KOPT-K1 (cell line): ENCODE results near the gene C10orf90.
"Not testable (repeated sequence)": the region's sequence is repeated elsewhere in the genome, so short reads cannot be mapped to it uniquely, and the experiment has no call there.

ENCODE experiments used
- H3K27ac ChIP-seq: fragments of 200-600 bp; sonication (generic); 2 replicates; pipeline ENCODE4 v1.5.1; 2016; ENCODE audit warnings: antibody characterized with exemption, mild to moderate bottlenecking, low read depth, low read length; ENCODE audit not compliant: poor library complexity, severe bottlenecking
- H3K36me3 ChIP-seq: fragments of 200-600 bp; sonication (generic); 2 replicates; pipeline ENCODE4 v1.5.1; 2017; ENCODE audit warnings: antibody characterized with exemption, mild to moderate bottlenecking, low read length, moderate library complexity; ENCODE audit not compliant: insufficient read depth
- H3K9me3 ChIP-seq: fragments of 200-600 bp; sonication (generic); 2 replicates; pipeline ENCODE4 v1.5.1; 2017; ENCODE audit warnings: antibody characterized with exemption, low read length, mild to moderate bottlenecking; ENCODE audit not compliant: insufficient read depth, poor library complexity, severe bottlenecking

C10orf90 gene

DNA sequence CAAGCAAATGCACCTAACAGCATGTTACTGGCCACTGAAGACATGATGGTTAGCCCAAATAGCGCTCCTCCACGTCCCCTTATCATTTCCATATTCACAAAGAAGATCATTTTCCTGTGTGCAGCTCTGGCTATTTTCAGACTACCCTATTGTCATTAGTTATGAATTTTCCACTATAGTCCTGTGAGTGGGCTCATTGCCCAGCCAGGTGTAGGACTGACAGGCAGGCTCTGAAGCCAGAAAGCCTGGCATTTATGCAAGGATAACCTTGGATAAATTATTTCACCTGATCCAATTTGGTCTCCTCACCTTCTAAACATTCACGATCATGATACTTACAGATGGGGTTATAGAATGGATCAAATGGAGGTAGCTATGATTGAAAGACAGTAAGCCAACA lies 104.6 kb downstream of the C10orf90 start:
- Histone ChIP-seq H3K9me3 (no peaks in the 10 kb centered on the region), H3K27ac (no peak overlapping the region), H3K36me3 (no peaks in the 10 kb centered on the region)

DNA sequence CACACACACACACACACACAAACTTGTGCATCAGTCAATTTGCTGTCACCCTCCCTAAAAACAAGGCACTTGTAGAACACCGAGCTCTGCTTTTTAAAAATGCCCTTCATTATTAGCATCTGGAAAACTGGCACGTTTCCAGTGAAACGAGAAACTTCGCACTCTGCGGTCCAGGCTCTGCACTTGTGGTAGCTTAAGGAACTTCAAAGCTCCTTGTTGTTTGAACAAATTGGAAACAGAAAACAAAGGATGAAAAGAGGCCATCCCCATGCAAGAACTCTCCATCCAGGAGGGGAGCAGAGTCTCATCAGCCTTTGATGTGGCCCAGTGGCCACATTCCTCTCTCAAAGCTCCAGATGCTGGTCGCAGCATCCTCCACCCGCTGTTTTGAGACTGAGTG lies 105.1 kb downstream of the C10orf90 start:
- H3K27ac ChIP-seq = no peak overlapping the region
- H3K9me3 ChIP-seq = no peaks in the 10 kb centered on the region
- H3K36me3 ChIP-seq = no peaks in the 10 kb centered on the region

DNA sequence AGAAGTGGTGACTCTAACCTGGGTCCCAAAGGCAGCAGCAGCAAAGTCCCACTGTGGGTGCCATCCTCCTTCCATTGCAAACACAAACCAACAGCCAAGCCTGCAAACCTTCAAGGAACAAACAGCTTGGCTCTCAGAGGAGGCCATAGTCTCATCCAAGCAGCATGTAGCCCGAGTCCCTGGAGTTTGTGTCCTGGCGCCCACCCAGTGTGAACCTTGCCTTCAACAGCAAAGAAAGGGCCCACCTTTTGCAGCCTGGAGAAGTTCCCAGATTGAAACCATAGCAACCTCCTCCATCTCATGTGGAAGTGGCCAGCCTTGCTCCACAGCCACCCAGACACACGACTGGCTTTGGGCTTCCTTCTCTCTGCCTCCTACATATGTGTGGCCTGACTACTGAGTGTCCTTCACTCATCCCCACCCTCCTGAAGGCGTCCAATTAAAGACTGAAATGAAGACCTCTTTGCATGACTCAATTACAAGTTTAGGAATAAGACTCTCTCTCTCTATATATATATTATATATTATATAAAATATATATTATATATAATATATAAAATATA lies 106.1 kb downstream of the C10orf90 start:
- Histone ChIP-seq H3K9me3 (no peaks in the 10 kb centered on the region), H3K27ac (no peak overlapping the region), H3K36me3 (no peaks in the 10 kb centered on the region)

DNA sequence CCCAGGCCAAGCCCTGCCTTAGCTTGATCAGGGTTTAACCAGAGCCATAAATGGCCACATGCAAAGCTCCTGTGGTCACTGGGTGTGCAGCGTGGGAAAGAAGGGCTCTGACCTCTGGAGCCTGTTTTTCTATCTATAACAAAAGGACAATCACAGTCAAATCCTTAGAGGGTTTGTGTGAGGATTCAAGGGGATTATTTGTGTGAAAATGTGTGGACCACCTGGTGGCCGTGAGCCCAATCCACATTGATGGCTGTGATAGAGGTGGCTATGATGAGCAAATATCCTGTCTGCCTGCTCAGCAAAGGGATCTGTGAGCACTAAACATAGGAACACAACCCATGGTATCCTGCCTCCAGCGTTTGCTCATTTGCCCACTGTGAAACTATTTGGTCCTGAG lies 107.1 kb downstream of the C10orf90 start:
- H3K27ac ChIP-seq = no peak overlapping the region
- H3K9me3 ChIP-seq = no peaks in the 10 kb centered on the region
- no peaks in the 10 kb centered on the region for H3K36me3 ChIP-seq

DNA sequence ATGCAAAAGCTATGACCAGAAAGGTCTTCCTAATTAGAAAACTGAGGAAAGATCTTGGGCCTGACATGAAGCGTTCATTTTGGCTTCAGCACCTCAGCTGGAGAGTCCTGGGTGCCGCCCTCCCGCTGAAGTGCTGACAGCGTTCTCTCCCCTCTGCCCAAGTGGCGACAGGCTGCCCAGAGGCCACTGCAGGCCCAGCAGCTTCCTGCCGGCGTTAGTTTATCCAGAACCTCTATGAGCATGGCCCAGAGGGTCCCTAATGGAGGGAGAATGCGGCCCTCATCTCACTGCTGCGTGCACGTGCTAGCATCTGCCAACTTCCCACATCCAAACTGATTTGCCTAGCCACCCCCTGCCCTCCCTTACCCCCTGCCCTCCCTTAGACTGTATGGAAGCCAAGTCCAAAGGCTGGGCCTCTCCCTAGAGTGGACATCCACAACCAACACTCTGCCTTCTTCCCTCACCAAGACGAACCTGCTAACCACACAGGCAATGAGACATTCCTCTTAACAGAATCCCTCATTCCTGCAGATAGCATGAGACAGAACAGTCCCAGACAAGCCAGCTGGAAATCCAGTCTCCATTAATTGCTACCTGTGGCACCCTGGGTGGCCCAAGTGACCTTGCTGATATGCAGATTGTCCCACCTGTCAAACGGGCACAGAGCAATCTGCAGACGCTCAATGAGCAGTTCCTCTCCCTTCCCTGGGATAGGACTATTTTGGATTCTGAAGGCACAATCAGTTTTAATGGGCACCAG lies 108.4 kb downstream of the C10orf90 start:
- Histone ChIP-seq H3K27ac (no peak overlapping the region), H3K9me3 (no peaks in the 10 kb centered on the region), H3K36me3 (no peaks in the 10 kb centered on the region)

DNA sequence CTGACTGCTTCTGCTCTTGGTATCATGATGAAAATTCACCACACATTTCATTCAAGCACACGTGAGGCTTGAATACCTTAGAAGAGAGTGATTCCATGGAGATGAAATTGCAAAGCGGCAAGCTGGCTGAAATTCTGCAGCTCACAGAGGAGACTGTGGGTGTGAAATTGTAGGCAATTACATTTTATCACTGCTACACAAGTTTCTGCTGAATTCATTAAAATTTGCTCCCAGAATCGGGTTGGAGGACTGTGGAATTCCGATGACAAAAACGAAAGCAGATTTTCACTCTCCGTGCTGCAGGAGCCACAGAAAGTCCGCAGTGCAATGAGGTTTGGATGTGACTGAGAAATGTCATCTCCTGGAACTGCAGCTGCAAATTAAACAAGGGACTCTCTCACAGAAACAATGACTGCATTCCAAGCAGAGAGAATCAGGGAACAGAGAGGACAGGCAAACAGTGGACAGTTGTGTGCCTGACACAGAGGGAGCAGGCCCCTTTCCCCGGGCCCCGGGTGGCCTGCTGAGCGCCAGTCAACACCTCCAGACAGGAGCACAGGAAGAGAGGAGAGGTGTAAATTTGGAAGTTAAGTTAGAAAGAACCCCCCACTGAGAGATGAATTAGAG lies 109.1 kb downstream of the C10orf90 start:
- H3K36me3 ChIP-seq = no peaks in the 10 kb centered on the region
- H3K9me3 ChIP-seq = no peaks in the 10 kb centered on the region
- H3K27ac ChIP-seq = no peak overlapping the region

DNA sequence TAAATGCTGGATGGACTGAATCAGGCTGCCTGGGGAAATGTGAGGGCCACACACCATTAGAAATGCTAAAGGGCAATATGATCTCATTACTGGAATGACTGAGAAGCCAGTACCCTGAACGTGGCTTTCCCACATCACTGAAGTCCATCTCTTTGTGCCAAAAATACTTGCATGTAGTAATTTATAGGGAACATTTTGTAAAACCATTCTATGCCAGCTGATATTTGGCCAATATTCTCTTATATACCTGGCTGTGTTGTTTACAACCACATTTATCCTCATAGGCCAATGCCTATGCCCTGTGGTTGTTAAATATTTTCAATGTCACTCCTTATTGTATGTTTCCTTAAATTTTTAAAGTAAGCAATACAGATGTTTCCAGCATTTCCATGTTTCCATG lies 111.6 kb downstream of the C10orf90 start:
- H3K9me3 ChIP-seq = no peaks in the 10 kb centered on the region
- no peaks in the 10 kb centered on the region for H3K36me3 ChIP-seq
- no peak overlapping the region for H3K27ac ChIP-seq

DNA sequence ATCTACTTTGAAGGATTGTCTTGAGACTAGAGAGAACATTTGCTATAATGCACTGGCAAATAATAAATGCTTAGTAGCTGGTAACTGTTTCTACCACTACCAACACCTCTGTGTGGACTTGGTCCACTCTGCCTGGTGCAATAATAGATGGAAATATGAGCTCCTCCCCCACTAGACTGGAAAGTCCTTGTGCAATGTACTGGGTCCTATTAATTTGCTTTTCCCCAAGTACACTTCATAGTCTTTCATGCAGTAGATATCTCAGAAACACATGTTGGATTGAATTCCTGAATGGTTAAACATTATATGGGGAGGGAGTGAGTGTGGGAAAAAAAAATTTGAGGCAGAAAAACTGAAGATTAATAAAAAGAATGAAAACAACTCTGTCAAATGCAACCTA lies 119.3 kb downstream of the C10orf90 start:
- no peaks in the 10 kb centered on the region for H3K9me3 ChIP-seq

DNA sequence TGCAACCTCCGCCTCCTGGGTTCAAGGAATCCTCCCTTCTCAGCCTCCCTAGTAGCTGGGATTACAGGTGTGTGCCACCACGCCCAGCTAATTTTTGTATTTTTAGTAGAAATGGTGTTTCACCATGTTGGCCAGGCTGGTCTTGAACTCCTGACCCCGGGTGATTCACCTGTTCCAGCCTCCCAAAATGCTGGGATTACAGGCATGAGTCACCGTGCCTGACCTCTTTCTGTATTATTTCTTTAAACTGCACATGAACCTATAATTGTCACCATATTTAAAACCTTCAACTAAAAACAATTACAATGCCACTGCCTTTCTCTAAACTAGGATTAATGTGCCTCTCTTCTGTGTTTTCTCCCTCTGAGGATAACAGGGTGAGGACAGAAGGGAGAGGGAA lies 119.9 kb downstream of the C10orf90 start:
- not testable (repeated sequence) for H3K27ac ChIP-seq, H3K9me3 ChIP-seq, H3K36me3 ChIP-seq

More for the DNA sequence above, 119.3 kb downstream of the C10orf90 start:
- Histone ChIP-seq H3K36me3 (no peaks in the 10 kb centered on the region), H3K27ac (no peak overlapping the region)

DNA sequence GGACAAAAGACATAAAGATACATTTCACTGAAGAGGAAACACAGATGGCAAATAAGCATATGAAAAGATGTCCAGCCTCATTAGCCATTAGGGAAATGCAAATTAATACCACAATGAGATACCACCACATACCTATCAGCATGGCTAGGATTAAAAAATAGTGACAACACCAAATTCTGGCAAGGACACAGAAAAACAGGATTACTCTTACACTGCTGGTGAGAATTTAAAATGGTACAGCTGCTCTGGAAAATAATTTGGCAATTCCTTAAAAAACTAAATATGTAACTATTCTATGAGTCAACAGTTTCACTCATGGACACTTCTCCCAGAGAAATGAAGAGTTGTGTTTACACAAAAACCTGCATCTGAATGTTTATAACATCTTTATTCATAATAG lies 121.1 kb downstream of the C10orf90 start:
- no peaks in the 10 kb centered on the region for H3K36me3 ChIP-seq
- H3K27ac ChIP-seq = no peak overlapping the region
- H3K9me3 ChIP-seq = no peaks in the 10 kb centered on the region

DNA sequence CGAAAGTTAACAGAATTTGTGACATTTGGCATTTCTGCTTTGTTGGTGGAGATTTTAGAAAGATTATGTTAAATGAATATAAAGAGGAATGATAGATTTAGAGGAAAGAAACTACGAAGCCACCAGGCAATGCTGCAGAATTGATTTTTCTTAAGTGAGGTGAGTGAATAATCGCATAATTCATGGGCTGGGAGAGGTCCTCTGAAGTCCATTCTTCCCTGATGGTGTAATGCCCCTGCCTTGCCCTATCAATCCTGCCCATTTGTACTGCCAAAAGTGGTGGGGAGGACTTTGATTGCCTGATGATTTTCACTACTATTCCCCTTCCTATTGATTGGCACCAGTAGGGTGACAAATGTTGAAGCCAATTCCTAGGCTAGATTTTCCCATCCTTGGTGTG lies 125.9 kb downstream of the C10orf90 start:
- Histone ChIP-seq H3K9me3 (no peaks in the 10 kb centered on the region), H3K27ac (no peak overlapping the region), H3K36me3 (no peaks in the 10 kb centered on the region)

DNA sequence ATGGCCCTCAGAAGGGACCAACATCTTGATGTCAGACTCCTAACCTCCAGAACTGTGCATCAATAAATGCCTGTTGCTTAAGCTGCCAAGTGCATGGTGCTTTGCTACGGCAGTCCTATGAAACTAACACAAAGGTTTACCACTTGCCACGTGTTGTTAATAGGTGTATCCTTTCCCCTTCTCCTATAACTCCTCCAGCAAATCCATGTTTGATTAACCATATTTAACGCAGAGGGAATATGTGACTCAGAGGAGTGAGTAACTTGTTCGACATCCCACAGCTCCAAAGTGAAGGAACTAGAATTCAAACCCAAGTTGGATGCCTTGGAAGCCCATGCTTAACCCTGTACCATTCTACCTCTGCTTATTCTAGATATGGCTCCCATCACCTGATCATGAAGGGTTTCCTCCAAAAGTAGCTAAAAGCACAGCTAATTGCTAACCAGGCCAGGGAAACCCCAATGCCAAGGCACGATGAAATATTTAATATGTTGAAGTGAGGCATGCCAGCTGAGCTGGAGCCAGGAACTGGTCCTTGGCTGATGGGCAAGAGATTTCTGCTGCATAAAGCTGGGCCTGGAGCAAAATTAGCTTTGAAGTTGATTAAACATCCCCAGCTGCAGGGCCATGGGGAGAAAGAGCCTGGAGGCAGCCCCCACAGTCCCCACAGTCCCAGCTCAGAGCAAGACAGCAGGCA lies 131.9 kb downstream of the C10orf90 start:
- Histone ChIP-seq H3K27ac (no peak overlapping the region), H3K36me3 (no peaks in the 10 kb centered on the region), H3K9me3 (no peaks in the 10 kb centered on the region)

DNA sequence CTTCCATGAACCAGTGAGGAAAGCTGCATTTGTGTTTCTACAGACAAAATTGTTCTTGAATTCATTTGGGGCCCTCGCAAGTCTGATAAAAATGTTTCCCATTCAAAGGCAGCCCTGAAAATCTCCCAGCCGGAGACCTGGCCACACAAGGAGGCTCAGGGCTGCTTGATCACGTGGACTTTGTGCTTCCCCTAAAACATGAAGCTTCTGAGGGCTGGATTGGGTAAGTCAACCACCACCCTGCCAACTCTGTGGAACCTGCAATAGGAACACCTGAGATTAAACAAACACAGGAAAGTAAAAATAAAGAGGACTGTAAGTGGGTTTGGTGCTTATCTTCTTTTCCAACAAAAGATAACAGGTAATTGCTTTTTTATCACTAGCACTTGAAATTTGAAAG lies 133.8 kb downstream of the C10orf90 start:
- H3K36me3 ChIP-seq = no peaks in the 10 kb centered on the region
- H3K9me3 ChIP-seq = no peaks in the 10 kb centered on the region
- no peak overlapping the region for H3K27ac ChIP-seq

DNA sequence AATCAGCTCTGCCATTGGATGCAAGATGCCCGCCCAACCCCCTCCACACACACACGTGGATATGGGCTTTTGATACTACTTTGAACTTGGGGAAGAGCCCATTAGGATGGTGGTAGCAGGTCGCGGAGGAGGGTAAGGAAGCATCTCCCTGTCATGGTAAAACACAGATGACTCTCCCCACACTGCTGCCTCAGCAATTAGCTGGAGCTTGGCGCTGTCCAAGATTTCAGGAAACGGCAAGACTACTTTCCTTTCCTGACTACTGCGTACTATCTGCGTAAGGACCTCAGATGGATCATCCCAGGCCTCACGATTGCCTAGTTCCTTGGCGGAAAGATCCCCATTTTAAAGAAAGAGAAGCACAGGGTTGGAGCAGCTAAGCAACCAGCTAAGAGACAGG lies 134.3 kb downstream of the C10orf90 start:
- Histone ChIP-seq H3K9me3 (no peaks in the 10 kb centered on the region), H3K36me3 (no peaks in the 10 kb centered on the region), H3K27ac (no peak overlapping the region)

DNA sequence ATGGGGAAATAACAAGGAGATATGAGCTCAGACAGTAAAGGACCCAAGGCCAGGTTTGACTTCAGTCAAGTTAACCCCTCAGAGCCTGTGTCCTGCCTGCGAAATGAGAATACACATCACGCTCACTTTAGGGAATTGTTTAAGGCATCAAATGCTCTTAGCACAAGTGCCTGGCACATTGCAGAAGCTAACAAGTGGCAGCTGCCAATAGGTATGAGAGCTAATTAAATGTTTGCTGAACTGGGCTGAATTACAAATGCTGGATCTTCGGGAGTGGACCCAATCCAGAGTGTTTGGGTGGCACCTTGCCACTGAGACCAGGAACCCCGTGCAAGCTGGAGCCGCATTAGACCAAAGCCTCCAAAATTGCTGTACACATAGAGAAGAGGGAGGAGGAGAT lies 136.8 kb downstream of the C10orf90 start:
- Histone ChIP-seq H3K36me3 (no peaks in the 10 kb centered on the region), H3K9me3 (no peaks in the 10 kb centered on the region), H3K27ac (no peak overlapping the region)
